ENCODE measurements around the gene CFAP91.

CFAP91 gene

DNA sequence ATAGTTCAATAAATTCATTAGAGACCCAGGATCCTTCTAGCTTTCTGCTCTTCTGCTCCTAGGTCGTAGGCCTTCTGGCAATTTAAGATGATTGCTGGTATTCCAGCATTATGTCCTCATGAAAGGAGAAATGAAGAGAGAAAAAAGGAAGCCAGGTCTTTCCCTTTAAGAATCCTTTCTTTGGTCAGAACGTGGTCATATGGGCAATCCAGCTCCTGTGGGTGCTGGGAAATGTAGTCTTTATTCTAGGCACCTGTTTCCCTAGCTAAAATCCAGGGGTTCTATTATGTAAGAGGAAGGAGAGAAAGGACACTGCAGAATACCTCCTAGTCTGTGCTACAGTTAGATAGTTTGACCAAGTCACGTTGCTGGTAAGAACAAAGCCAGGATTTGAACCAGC, 43.6 kb downstream of the CFAP91 start:
- no peak for DNase-seq

DNA sequence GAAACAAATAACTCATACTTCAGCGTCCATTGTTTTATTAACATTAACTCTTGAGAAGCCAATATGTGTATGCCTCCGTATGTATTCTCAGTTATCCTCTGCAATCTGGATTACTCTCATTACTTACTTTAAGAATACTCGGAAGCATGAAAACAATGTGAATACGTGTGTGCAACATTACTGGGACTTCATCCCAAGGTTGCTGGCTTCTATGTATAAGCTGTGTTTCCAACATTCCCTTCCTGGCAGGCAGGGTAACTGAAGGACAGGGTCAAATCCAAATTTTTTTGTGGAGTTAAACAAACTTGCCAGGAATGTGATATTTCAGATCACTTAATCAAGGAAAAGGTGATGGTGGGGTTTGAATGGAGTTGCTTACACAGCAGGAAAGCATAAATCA, 44.5 kb downstream of the CFAP91 start:
- DNase-seq, result no peak

DNA sequence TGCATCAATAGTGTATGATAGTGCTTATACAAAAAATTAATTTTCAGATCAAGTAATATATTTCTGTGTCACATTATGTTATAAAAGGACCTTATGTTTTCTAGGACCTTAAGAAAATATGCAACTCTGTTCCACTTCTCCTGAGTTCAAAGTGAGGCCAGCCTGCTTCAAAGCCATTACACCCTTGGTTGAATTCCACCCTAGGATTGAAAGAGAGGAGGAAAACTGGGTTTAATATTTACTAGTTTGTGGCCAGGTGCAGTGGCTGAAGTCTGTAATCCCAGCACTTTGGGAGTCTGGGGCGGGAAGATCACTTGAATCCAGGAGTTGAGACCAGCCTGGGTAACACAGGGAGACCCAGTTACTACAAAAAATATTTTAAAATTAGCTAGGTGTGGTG, 46.2 kb downstream of the CFAP91 start:
- DNase-seq, result no peak

DNA sequence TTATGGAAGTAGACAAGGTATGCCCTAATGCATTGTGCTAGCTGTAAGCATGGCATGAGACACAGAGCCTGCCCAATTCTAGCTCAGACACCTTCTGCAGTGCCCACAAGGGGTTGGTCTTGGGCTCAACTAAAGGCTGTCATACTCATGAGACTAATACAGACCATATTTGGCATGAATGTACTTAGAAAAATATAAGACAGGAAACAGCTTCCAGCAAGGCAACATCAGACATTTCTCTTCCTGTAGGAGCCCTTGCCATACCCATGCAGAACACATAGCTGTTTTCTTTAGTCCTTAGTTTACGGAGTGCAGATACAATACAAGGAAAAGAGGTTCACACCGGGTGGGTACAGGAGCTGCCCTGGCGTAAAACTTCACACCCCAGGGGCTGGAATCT, 48.6 kb downstream of the CFAP91 start:
- no peak for DNase-seq

Data from activated CD4-positive, alpha-beta T cell treated with anti-CD3 and anti-CD28 coated beads, Interleukin-2, Interleukin-6, amounts not matched to agents 100 ng/mL and 50 ng/mL, durations not matched to agents 16 hours and 8 hours (primary cell).